Left lobe of liver (tissue), 2 donors: ENCODE data around the gene PDE4D. TPM values are rescaled to one million over a fixed set of nuclear protein-coding genes. Genes with fewer than 3 reads are reported as not detected.
"Not testable (repeated sequence)": the region's sequence is repeated elsewhere in the genome, so short reads cannot be mapped to it uniquely, and the experiment has no call there.

Experiments used
- ATAC-seq: fragments of 200-7000 bp; cut with Tn5 transposase; one replicate; pipeline ENCODE4 v1.9.1; 2020; ENCODE audit warnings: mild to moderate bottlenecking, moderate library complexity
- DNase-seq: peaks from one replicate; pipeline ENCODE4 v3.0.0-alpha.2; 2020; ENCODE audit warnings: low spot score
- total RNA-seq: library from RNA; stranded (reverse); gene quantifications from one replicate; pipeline ENCODE4 v1.2.1, GENCODE V29; 2021
- donor health status: DM: no; HTN: no; CAD: no; lungs with moderate emphysema.
- donor health status: DM: no; HTN: yes; CAD: no.

The PDE4D gene
- total RNA-seq, 1 donor from 2014 or later, result 2.4 TPM

DNA sequence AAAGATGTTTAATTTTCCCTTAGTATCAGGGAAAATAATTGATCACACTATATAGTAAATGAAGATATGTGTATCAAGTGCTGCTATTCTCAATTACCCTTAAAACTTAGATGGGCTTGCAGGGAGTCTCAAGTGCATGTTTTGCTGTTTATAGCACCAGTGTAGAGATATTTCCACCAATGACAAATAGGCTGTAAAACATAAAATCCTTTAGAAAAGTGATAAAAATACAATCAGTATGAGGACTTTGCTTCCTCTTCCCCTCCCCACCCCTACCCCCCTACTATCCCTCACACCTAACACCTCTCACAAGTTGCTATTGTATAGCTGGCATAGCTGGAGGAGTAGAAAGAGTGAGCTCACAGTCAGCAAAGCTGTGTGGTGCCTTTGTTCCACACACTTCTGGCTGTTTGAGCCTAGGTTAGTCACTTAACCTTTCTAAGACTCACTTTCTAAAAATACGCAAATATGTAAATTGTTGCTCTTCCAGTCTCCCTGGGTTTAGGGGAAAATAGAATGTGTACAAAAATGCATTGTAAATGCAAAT is 93.1 kb downstream of the PDE4D start:
- ATAC-seq, result no peak
- no peak for DNase-seq

DNA sequence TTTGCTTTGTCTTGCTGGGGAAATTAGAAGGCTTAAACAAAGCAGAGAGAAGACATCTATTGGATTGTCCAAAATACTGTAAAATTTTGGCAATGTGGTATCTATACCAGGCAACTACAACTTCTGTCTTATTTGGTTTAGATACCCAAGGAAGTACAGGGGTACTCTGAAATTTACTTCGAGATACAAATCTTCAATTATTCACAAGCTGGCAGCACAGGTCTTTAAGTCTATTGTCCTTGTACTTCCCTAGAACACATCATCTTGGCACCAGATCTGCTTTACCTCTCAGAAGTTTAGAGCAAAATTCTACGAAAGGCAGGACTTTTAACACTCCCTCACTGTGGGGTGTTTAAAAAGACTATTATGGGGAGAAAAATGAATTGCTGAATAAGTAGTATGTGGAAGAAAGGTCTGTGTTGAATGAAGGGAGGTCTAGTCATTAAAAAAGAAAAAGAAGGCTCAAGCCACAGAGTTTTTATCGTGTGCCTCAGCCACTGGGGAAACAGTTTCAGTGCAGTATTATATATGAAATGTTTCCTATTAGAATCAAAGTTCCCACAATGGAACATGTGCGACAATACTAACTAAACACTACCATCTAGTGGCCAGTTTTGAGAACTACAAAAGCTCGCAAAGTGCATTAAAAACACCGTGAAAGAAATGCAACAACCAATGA is 93.7 kb downstream of the PDE4D start:
- ATAC-seq (peak; percentile 94), DNase-seq (no peak)

- DNase-seq (no peak), ATAC-seq (peak; percentile 34)
Measured at GRCh38 chr5:59798862-59799667, 94.5 kb downstream of the PDE4D start.

DNA sequence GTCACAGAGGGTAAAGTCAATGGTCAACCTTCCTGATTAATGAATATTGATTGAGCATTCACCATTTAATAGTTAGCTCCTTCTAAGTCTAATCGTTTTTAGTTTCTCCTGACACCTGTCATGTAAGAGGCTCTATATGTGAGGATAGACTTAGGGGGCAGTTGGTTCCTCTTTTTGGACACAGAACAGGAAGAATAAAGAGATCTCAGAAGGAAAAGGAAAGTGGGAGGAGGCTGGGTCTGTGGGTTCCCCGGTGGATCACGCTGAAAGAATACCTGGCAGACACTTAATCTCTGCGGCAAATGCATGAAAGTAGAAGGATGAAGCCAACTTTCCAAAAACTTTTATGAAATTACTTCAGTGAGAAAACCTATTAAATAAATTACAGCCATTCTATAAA is 98.4 kb downstream of the PDE4D start:
- DNase-seq, result no peak
- ATAC-seq, result no peak

DNA sequence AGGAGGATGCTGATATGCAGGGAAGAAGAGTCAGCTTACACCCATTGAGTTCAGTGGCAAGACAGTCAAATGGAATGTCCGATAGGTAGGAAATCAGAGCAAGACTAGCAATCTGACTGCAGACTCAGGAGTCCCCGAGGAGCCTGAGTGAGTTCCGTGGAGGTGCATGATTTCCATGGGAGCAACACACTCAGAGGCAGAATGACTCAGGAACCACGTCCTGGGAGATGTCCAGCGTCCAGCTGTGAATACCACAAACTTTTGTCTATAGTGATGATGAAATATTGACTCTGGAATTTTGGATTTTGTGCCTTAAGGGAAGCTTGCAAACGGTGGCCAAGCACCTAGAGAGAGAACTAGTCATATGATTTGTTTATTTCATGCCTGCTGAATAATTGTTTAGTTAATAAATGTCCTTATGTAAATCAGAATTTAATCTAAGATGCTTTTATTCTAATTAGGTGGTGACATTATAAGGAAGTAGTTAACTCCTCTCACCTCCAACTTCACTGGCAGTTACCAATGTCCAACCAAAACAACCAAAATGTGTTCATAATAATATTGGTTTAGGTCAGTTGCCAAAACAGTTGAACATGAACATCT is 100.4 kb downstream of the PDE4D start:
- ATAC-seq (no peak), DNase-seq (no peak)

DNA sequence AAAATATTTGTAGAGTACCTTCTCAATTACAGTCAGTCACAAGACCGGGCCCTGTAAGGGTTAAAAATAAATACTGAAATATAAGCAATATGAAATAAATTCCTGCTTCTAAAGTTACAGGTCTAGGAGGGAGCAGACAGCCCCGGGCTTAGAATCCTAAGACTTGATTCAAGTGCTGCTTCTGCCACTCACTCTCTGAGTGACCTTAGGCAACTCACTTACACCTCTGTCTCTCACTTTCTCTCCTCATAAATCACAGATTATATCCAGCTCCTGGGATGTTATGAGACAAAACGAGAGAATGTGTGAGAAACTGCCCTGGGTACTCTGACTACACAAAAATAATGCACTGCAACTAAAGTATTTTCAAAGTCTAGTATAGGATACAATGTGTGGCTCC is 101.9 kb downstream of the PDE4D start:
- DNase-seq (no peak), ATAC-seq (no peak)

DNA sequence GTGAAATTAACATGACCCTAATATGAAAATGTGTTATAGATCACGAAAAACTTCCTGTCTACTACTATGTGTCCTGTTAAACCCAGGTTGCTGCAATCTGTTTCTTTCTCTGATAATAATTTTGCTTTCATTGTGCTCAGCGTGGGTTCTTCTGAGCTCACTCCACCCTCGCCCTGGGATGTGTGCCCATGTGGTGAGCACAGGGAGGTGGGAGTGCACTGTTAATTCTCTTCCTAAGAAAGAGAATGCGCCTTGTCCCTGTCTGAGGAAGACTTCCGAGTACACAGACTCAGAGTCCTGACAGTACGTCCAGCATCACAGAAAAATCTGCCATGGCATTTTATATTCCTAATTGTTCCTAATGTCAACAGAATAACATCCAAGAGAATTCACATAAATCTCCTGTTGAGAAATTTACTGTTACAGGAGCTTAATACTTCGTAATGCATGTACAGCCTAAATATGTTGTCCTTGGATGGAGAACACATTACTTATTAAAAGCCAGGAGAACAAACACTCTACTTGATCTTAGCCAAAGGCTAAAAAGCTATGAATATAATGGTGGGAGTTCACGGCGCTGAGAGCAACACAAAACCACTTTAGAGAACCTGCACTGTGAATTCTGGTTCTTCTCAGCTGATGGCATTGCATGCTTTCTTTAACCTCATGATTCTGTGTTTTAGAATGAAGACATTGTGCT is 102.6 kb downstream of the PDE4D start:
- no peak for ATAC-seq

GRCh38 chr5:59790376-59790775 is 103.2 kb downstream of the PDE4D start:
- DNase-seq (no peak), ATAC-seq (no peak)

More for the DNA sequence above, 102.6 kb downstream of the PDE4D start:
- DNase-seq, result no peak

- ATAC-seq, result no peak
- no peak for DNase-seq
Measured at GRCh38 chr5:59789894-59790293, 103.6 kb downstream of the PDE4D start.

DNA sequence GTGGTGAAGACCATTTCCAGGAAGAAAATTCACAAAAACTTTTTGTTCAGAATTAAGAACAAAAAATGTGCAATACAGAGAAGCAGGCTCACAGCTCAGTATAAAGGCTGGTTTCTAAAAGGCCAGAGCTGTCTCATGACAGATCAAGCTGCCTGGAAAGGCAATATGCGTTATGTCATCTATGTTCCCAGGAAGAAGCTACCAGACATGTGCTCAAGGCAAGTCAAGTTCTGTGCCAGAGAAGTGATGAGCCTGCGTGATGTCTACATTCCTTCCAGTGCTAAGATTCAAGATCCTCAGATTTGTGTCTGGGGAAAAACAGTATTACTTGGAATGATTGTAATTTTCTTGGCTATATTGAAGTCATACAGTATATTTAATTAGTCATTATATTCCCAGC is 104.3 kb downstream of the PDE4D start:
- no peak for DNase-seq
- no peak for ATAC-seq

- ATAC-seq, result no peak
- no peak for DNase-seq
Measured at GRCh38 chr5:59786334-59786805, 107.2 kb downstream of the PDE4D start.

GRCh38 chr5:59785676-59786333 is 107.7 kb downstream of the PDE4D start:
- ATAC-seq (no peak), DNase-seq (no peak)

GRCh38 chr5:59784708-59785107 is 108.8 kb downstream of the PDE4D start:
- ATAC-seq, DNase-seq: not testable (repeated sequence)

- DNase-seq, result no peak
- no peak for ATAC-seq
Measured at GRCh38 chr5:59783264-59783663, 110.3 kb downstream of the PDE4D start.

GRCh38 chr5:59782856-59783255 is 110.7 kb downstream of the PDE4D start:
- no peak for DNase-seq
- ATAC-seq, result no peak

GRCh38 chr5:59779453-59779852 is 114.1 kb downstream of the PDE4D start:
- no peak for DNase-seq
- no peak for ATAC-seq

DNA sequence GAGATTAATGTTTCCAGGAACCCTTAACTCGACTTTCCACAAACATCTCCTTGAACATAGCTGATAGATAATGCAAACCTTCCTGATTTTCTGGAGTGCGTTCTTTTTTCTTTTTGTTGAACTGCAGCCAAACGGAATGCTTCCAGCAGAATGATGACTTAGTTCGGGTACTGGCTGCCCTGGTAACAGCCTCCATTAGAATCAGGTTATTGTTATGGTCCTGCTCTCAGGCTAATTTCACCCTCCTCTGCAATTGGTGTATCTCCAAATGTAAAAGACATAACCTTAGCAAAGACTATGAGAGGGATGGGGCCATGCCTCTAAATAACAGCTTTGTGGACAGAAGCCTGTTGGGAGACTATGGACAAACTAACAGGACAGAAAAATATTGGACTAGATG is 116.5 kb downstream of the PDE4D start:
- ATAC-seq, result no peak
- DNase-seq, result no peak

- ATAC-seq (no peak), DNase-seq (no peak)
Measured at GRCh38 chr5:59773294-59773693, 120.2 kb downstream of the PDE4D start.

DNA sequence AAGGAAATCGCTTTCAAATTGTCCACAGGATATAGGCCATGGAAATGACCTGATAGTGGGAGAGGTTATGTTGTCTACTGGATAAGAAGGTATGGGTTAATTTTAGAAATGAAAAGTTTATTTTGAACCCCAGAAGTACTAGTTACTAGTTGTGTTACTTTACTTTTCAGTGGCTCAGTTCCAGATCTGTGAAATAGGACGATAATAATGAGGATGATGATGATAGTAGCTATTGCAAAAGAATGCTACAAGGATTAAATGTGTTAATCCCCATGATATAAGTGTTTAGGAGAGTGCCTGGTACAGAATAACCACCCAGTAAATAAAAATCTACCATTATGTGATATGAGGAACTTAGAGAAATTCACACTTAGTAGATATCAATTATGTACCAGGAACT is 120.8 kb downstream of the PDE4D start:
- no peak for ATAC-seq

DNA sequence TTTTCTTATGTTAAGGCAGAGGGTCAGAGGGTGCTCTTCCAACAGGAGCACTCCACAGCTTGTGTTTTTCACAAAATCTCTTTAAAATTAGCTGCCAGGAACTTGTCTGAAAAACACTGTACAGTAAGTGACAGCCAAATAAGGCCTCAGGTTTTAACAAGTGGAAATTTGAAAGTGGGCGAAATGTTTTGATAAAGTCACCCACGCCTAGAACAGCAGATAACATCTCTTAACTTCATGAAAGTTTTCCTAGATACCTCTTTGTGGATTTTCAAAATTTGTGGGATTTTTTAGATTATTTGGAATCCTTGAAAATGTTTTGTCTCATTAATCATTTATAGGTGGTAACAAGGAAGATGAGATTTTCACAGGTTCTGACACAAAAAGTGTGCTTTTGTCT is 121.3 kb downstream of the PDE4D start:
- DNase-seq (no peak), ATAC-seq (no peak)

More for the DNA sequence above, 120.8 kb downstream of the PDE4D start:
- DNase-seq, result no peak
